ENCODE data around the gene MGAT4C.

Gene MGAT4C

GRCh38 chr12:85947286-85947685, 308.9 kb downstream of the MGAT4C start:
- no peak for DNase-seq (ENCODE audit: low spot score)
- TF ChIP-seq CTCF (IDR thresholded peaks at IDR 0.05; ENCODE audit: extremely low read depth, insufficient read depth, missing control alignments), result no peak
- in situ Hi-C loops (cut with MboI; ENCODE audit: low pct_unique_long_range_greater_than_20kb, low sequenced_read_pairs, unreplicated experiment), result no loop called here

- in situ Hi-C loops (cut with MboI; ENCODE audit: low pct_unique_long_range_greater_than_20kb, low sequenced_read_pairs, unreplicated experiment), result no loop called here
- TF ChIP-seq CTCF (IDR thresholded peaks at IDR 0.05; ENCODE audit: extremely low read depth, insufficient read depth, missing control alignments), result no peak
- no peak for DNase-seq (ENCODE audit: low spot score)
Observed at GRCh38 chr12:85946375-85946774, 309.8 kb downstream of the MGAT4C start.

GRCh38 chr12:85927166-85927565, 329.0 kb downstream of the MGAT4C start:
- no peak for TF ChIP-seq CTCF (IDR thresholded peaks at IDR 0.05; ENCODE audit: extremely low read depth, insufficient read depth, missing control alignments)
- DNase-seq (ENCODE audit: low spot score), result no peak
- in situ Hi-C loops (cut with MboI; ENCODE audit: low pct_unique_long_range_greater_than_20kb, low sequenced_read_pairs, unreplicated experiment), result no loop called here

- TF ChIP-seq CTCF (IDR thresholded peaks at IDR 0.05; ENCODE audit: extremely low read depth, insufficient read depth, missing control alignments), result peak; percentile 40
- peak; percentile 6 for DNase-seq (ENCODE audit: low spot score)
- in situ Hi-C loops (cut with MboI; ENCODE audit: low pct_unique_long_range_greater_than_20kb, low sequenced_read_pairs, unreplicated experiment), result no loop called here
Observed at GRCh38 chr12:85923767-85924331, 332.3 kb downstream of the MGAT4C start.

- peak; percentile 56 for TF ChIP-seq CTCF (IDR thresholded peaks at IDR 0.05; ENCODE audit: extremely low read depth, insufficient read depth, missing control alignments)
- in situ Hi-C loops (cut with MboI; ENCODE audit: low pct_unique_long_range_greater_than_20kb, low sequenced_read_pairs, unreplicated experiment), result no loop called here
Observed at GRCh38 chr12:85920324-85920947, 335.8 kb downstream of the MGAT4C start.

More at GRCh38 chr12:85920324-85920947, 335.8 kb downstream of the MGAT4C start:
- peak; percentile 20 for DNase-seq (ENCODE audit: low spot score)
